Measurements from ENCODE around the gene KRTAP15-1. TPM values are rescaled to one million over a fixed set of nuclear protein-coding genes. Genes with fewer than 3 reads are reported as not detected.

The KRTAP15-1 gene
- total RNA-seq, 1 experiment from 2014 or later: not detected

GRCh38 chr21:30480145-30480544 is 40.1 kb downstream of the KRTAP15-1 start, which contains the start of gene KRTAP19-1:
KRTAP19-1 (minus strand) TSS chr21:30480367; CDS start chr21:30480317, 50 bp downstream.
- DNase-seq (ENCODE audit: low spot score): no peak
- intact Hi-C loops (cut with micrococcal nuclease; ENCODE audit: unreplicated experiment): no loop called here
- H3K36me3 ChIP-seq (ENCODE audit: insufficient read depth, low read length, poor library complexity, severe bottlenecking): no peaks in the 10 kb centered on the region
- H3K27me3 ChIP-seq (replicated peaks; ENCODE audit: insufficient read depth, low read depth, low read length, poor library complexity): no peaks in the 10 kb centered on the region
- no peaks in the 10 kb centered on the region for H3K4me1 ChIP-seq (ENCODE audit: insufficient read depth, low read length, poor library complexity, severe bottlenecking)
- TF ChIP-seq EZH2 (IDR thresholded peaks at IDR 0.05; ENCODE audit: borderline replicate concordance, low read depth, low read length, poor library complexity, severe bottlenecking): no peak
- no peak for TF ChIP-seq CTCF (conservative IDR thresholded peaks at IDR 0.05; ENCODE audit: low read depth, low read length)
- ChIA-PET POLR2A (ENCODE audit: low non-redundant PET) (no interaction called here), CTCF (no interaction called here)
- BruUV-seq (replicated peaks): no TSS peak
- H3K4me3 ChIP-seq (ENCODE audit: low read depth, low read length, poor library complexity, severe bottlenecking): no peak within 1 kb of the TSS
- H3K27ac ChIP-seq (ENCODE audit: low read depth, low read length, poor library complexity, severe bottlenecking): no peak within 1 kb of the TSS
- H3K9me3 ChIP-seq (ENCODE audit: low read depth, low read length, poor library complexity, severe bottlenecking): no peaks in the 10 kb centered on the region

DNA sequence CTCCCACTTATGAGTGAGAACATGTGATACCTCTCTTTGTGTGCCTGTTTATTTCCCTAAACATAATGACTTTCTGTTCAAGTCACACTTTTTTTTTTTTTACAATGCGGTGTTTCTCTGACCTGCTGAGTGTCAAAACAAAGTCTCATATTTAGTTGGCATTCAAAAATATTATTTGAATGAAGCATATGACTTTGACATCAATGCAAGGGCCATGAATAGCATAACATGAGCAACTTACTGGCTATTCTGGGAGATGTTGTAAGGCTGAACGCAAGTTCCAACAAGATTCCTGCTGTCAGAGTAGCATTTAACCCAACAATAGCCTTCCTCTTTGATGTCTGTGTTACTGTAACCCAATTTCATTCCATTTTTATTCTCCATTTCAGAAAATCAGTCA is 42.1 kb downstream of the KRTAP15-1 start:
- TF ChIP-seq EZH2 (IDR thresholded peaks at IDR 0.05; ENCODE audit: borderline replicate concordance, low read depth, low read length, poor library complexity, severe bottlenecking) (no peak), CTCF (conservative IDR thresholded peaks at IDR 0.05; ENCODE audit: low read depth, low read length) (no peak)
- Histone ChIP-seq H3K9me3 (ENCODE audit: low read depth, low read length, poor library complexity, severe bottlenecking) (peaks cover 3% of the 10 kb centered on the region), H3K27me3 (replicated peaks; ENCODE audit: insufficient read depth, low read depth, low read length, poor library complexity) (no peaks in the 10 kb centered on the region), H3K4me1 (ENCODE audit: insufficient read depth, low read length, poor library complexity, severe bottlenecking) (no peaks in the 10 kb centered on the region), H3K36me3 (ENCODE audit: insufficient read depth, low read length, poor library complexity, severe bottlenecking) (no peaks in the 10 kb centered on the region), H3K4me3 (ENCODE audit: low read depth, low read length, poor library complexity, severe bottlenecking) (no peak overlapping the region), H3K27ac (ENCODE audit: low read depth, low read length, poor library complexity, severe bottlenecking) (no peak overlapping the region)
- POLR2A ChIA-PET (ENCODE audit: low non-redundant PET): no interaction called here
- intact Hi-C loops (cut with micrococcal nuclease; ENCODE audit: unreplicated experiment): no loop called here
- no TSS peak for BruUV-seq (replicated peaks)
- no peak for DNase-seq (ENCODE audit: low spot score)
- CTCF ChIA-PET: no interaction called here

DNA sequence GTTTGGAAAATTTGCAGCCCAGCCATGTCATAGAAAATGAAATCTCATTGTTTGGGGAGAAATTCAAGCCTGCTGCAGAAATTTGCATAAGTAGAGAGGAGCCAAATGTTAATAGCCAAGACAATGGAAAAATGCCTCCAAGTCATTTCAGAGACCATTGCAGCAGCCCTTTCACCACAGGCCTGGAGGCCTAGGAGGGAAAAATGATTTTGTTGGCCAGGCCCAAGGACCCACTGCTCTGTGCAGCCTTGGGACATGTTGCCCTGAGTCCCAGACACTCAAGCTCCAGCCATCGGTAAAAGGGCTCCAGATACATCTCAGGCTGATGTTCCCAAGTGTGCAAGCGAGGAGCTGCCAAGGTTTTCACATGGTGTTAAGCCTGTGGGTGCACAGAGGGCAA is 46.1 kb downstream of the KRTAP15-1 start:
- H3K36me3 ChIP-seq (ENCODE audit: insufficient read depth, low read length, poor library complexity, severe bottlenecking): no peaks in the 10 kb centered on the region
- ChIA-PET CTCF (no interaction called here), POLR2A (ENCODE audit: low non-redundant PET) (no interaction called here)
- H3K4me1 ChIP-seq (ENCODE audit: insufficient read depth, low read length, poor library complexity, severe bottlenecking): no peaks in the 10 kb centered on the region
- no peak overlapping the region for H3K4me3 ChIP-seq (ENCODE audit: low read depth, low read length, poor library complexity, severe bottlenecking)
- intact Hi-C loops (cut with micrococcal nuclease; ENCODE audit: unreplicated experiment): no loop called here
- H3K27ac ChIP-seq (ENCODE audit: low read depth, low read length, poor library complexity, severe bottlenecking): no peak overlapping the region
- H3K9me3 ChIP-seq (ENCODE audit: low read depth, low read length, poor library complexity, severe bottlenecking): peaks cover 7% of the 10 kb centered on the region
- no peak for TF ChIP-seq CTCF (conservative IDR thresholded peaks at IDR 0.05; ENCODE audit: low read depth, low read length)
- BruUV-seq (replicated peaks): no TSS peak
- no peak for DNase-seq (ENCODE audit: low spot score)
- no peaks in the 10 kb centered on the region for H3K27me3 ChIP-seq (replicated peaks; ENCODE audit: insufficient read depth, low read depth, low read length, poor library complexity)

Measured in A673 (cell line).